GM12878 (cell line): ENCODE data around the gene ZNF267. TPM values are rescaled to one million over a fixed set of nuclear protein-coding genes. Genes with fewer than 3 reads are reported as not detected.

Experiments
- ATAC-seq: fragments of 200-7000 bp; cut with Tn5 transposase; 3 replicates; pipeline ENCODE4 v1.9.1; 2020; ENCODE audit warnings: mild to moderate bottlenecking, moderate library complexity
- Bru-seq: library from RNA; stranded (reverse); fragments of 400-500 nt; gene quantifications from one replicate; lab custom pipeline; 2021; lab: Mats Ljungman, UMichigan
- BruChase-seq, 2 experiments: library from RNA; stranded (reverse); fragments of 400-500 nt; gene quantifications; one replicate each; lab custom pipeline; 2021; lab: Mats Ljungman, UMichigan
- BruUV-seq: library from RNA; stranded (reverse); fragments of 400-500 nt; replicated peaks from 2 replicates; lab custom pipeline; 2021; lab: Mats Ljungman, UMichigan
- CTCF ChIA-PET: fragments of 300-600 bp; sonication (Branson Sonifier 250); formaldehyde crosslinking; extraction: SDS; loops from one replicate; lab custom pipeline; 2021; ENCODE audit warnings: inconsistent platforms; lab: Yijun Ruan, JAX
- POLR2A ChIA-PET: fragments of 350-600 bp; formaldehyde crosslinking; extraction: SDS; loops from one replicate; lab custom pipeline; 2021; ENCODE audit warnings: inconsistent platforms; lab: Charles Lee
- RAD21 ChIA-PET: fragments of 300-600 bp; sonication (Branson Sonifier 250); formaldehyde crosslinking; loops from one replicate; lab custom pipeline; 2023; ENCODE audit warnings: antibody characterized with exemption; ENCODE audit not compliant: unreplicated experiment; lab: Charles Lee
- SMC1A ChIA-PET: fragments of 300-600 bp; sonication (Branson Sonifier 250); formaldehyde crosslinking; loops from one replicate; lab custom pipeline; 2023; ENCODE audit not compliant: unreplicated experiment, uncharacterized antibody; lab: Charles Lee
- DNase-seq: peaks from one replicate; pipeline ENCODE4 v3.0.0-alpha.2; 2011; ENCODE audit warnings: low read depth, low spot score
- FAIRE-seq: peaks from 3 replicates; lab custom pipeline; 2011; peaks lifted over from hg19 to GRCh38; lab: Jason Lieb, UNC
- H2AFZ ChIP-seq: 2 replicates; pipeline ENCODE4 v1.6.0; 2011; ENCODE audit warnings: low read depth, low read length, control low read depth; ENCODE audit not compliant: control insufficient read depth
- H3K27ac ChIP-seq: 2 replicates; pipeline ENCODE4 v1.5.1; 2011; ENCODE audit warnings: control low read depth; ENCODE audit not compliant: control insufficient read depth, insufficient read depth
- H3K27me3 ChIP-seq, 2 experiments: replicated peaks in 1 of 2; 2 replicates each; pipeline versions ENCODE4 v1.6.0 to v1.6.1; 2011; ENCODE audit warnings: low read length in 1 of 2; ENCODE audit not compliant: control insufficient read depth in 2 of 2, insufficient read depth in 2 of 2
- H3K36me3 ChIP-seq, 2 experiments: 2 replicates each; pipeline ENCODE4 v1.5.1; 2011; ENCODE audit warnings: low read length in 1 of 2; ENCODE audit not compliant: control insufficient read depth in 2 of 2, insufficient read depth in 2 of 2
- H3K4me1 ChIP-seq: 2 replicates; pipeline ENCODE4 v1.6.1; 2011; ENCODE audit warnings: mild to moderate bottlenecking, low read length, moderate library complexity, mixed read lengths; ENCODE audit not compliant: control insufficient read depth, insufficient read depth
- H3K4me2 ChIP-seq: 2 replicates; pipeline ENCODE4 v1.6.0; 2011; ENCODE audit warnings: control low read depth; ENCODE audit not compliant: control insufficient read depth, insufficient read depth
- H3K4me3 ChIP-seq: fragments of 200-600 bp; sonication (generic); 2 replicates; pipeline ENCODE4 v1.5.1; 2016
- H3K79me2 ChIP-seq: 2 replicates; pipeline ENCODE4 v1.6.0; 2011; ENCODE audit warnings: low read length; ENCODE audit not compliant: control insufficient read depth, insufficient read depth
- H3K9ac ChIP-seq: 2 replicates; pipeline ENCODE4 v1.8.0; 2011; ENCODE audit warnings: low read length, control low read depth, mixed read lengths; ENCODE audit not compliant: control insufficient read depth, insufficient read depth
- H3K9me3 ChIP-seq: replicated peaks from 3 replicates; pipeline ENCODE4 v1.5.1; 2011; ENCODE audit warnings: mild to moderate bottlenecking, low read length; ENCODE audit not compliant: control insufficient read depth, insufficient read depth
- H4K20me1 ChIP-seq: 2 replicates; pipeline ENCODE4 v1.6.0; 2011; ENCODE audit not compliant: control insufficient read depth, insufficient read depth
- BCLAF1 ChIP-seq: fragments of 450-650 bp; IDR thresholded peaks from 2 replicates; pipeline ENCODE4 v1.6.1; 2017; ENCODE audit warnings: antibody characterized with exemption, mild to moderate bottlenecking, moderate library complexity
- CREB1 ChIP-seq: IDR thresholded peaks from 2 replicates; pipeline ENCODE4 v1.6.1; 2012; ENCODE audit warnings: low read depth, mild to moderate bottlenecking, inconsistent platforms
- FOS ChIP-seq: IDR thresholded peaks from 3 replicates; pipeline ENCODE4 v1.6.1; 2011; ENCODE audit warnings: borderline replicate concordance; ENCODE audit not compliant: insufficient read length; ENCODE audit errors: extremely low read depth
- HDAC2 ChIP-seq: fragments of 200-600 bp; sonication (generic); IDR thresholded peaks from 2 replicates; pipeline ENCODE4 v1.6.1; 2017
- KDM1A ChIP-seq: fragments of 200-600 bp; sonication (generic); IDR thresholded peaks from 2 replicates; pipeline ENCODE4 v1.6.1; 2016; ENCODE audit warnings: borderline replicate concordance
- RCOR1 ChIP-seq: conservative IDR thresholded peaks from 2 replicates; pipeline ENCODE4 v1.6.1; 2012; ENCODE audit warnings: low read depth, low read length, improper control_type of control experiment
- RFX5 ChIP-seq: IDR thresholded peaks from 2 replicates; pipeline ENCODE4 v1.6.1; 2011; ENCODE audit warnings: low read depth, low read length, improper control_type of control experiment
- SRF ChIP-seq, 2 experiments: IDR thresholded peaks; 2 replicates each; pipeline ENCODE4 v1.6.1; 2011; ENCODE audit warnings: low read depth in 2 of 2, low read length in 2 of 2, mild to moderate bottlenecking in 1 of 2, moderate library complexity in 1 of 2
- ZBTB4 ChIP-seq: fragments of 450-650 bp; formaldehyde crosslinking; IDR thresholded peaks from 2 replicates; pipeline ENCODE4 v1.4.0; 2022; ENCODE audit warnings: mild to moderate bottlenecking, moderate library complexity
- ZNF24 ChIP-seq: fragments of 450-650 bp; IDR thresholded peaks from 2 replicates; pipeline ENCODE4 v1.6.1; 2017; ENCODE audit warnings: antibody characterized with exemption, mild to moderate bottlenecking
- ZZZ3 ChIP-seq: IDR thresholded peaks from 2 replicates; pipeline ENCODE4 v1.6.1; 2011; ENCODE audit warnings: low read depth; ENCODE audit not compliant: control insufficient read depth, insufficient read length
- WGBS: methylation state at CpG from one replicate; pipeline ENCODE4 v1.1.6; 2016; ENCODE audit warnings: low lambda C conversion rate; ENCODE audit not compliant: insufficient replicate concordance, insufficient coverage; ENCODE audit errors: missing lambda C conversion rate; 5-methylcytosine and 5-hydroxymethylcytosine counted together
- in situ Hi-C: fragments of 300-500 bp; cut with MboI; formaldehyde crosslinking; loops from 9 replicates; pipeline ENCODE4 v1.14.3; 2018; ENCODE audit warnings: mixed read lengths
- intact Hi-C: fragments of 100-400 bp; cut with micrococcal nuclease; formaldehyde crosslinking; loops from one replicate; pipeline ENCODE4 v1.14.2; 2022; ENCODE audit not compliant: unreplicated experiment
- long read RNA-seq, 2 experiments: library from polyadenylated mRNA; unstranded; transcript quantifications; one replicate each; pipeline ENCODE4 v2.0.0, GENCODE V29; 2019 to 2020
- polyA minus RNA-seq, 3 experiments: library from RNA; depleted of rRNA, polyadenylated mRNA; stranded (reverse); fragments of >200 nt; gene quantifications; 2 replicates each; pipeline ENCODE4 v1.2.3, GENCODE V29; 2011
- polyA plus RNA-seq, 11 experiments: library from polyadenylated mRNA; depleted of rRNA in 4 of 11; unstranded in 6 of 11; stranded (reverse) in 5 of 11; fragments of >200 nt; fragmentation: Nextera tagmentation in 4 of 11; fragmentation: Illumina TruSeq in 1 of 11; extraction: Ambion mirVana in 4 of 11; extraction: Trizol in 1 of 11; gene quantifications; 1 replicate in 1 of 11; 2 replicates in 10 of 11; pipeline versions ENCODE4 v1.2.1 to v1.2.3, GENCODE V29; 2011 to 2016; ENCODE audit warnings: inconsistent platforms in 2 of 11, missing spikeins in 2 of 11, low read depth in 1 of 11
- total RNA-seq, 4 experiments: library from RNA; depleted of rRNA in 3 of 4; stranded (reverse); fragments of >200 nt in 3 of 4; fragmentation: Illumina TruSeq in 1 of 4; extraction: Trizol in 1 of 4; gene quantifications; 2 replicates each; pipeline versions ENCODE4 v1.2.1 to v1.2.3, GENCODE V29; 2013 to 2021

ZNF267 gene
- 161 and 168 TPM in 2 replicates for total RNA-seq (2013; cell fraction: nucleolus; rRNA removed)
- total RNA-seq (2014; rRNA removed) (27.4 and 35.1 TPM in 2 replicates), total RNA-seq (2014; rRNA removed; fragmentation: Illumina TruSeq; extraction: Trizol) (54.6 and 57.3 TPM in 2 replicates), total RNA-seq (2021) (32.5 and 39.3 TPM in 2 replicates), polyA plus RNA-seq (2011; rRNA removed) (50.0 and 87.3 TPM in 2 replicates), polyA plus RNA-seq (2014; fragmentation: Illumina TruSeq; extraction: Trizol) (31.8 and 46.2 TPM in 2 replicates), polyA plus RNA-seq (2014; fragmentation: Nextera tagmentation; extraction: Ambion mirVana) (10 to 100 TPM; 16.3 to 18.9 TPM), polyA plus RNA-seq (2014; rRNA removed) (13.9 and 18.3 TPM in 2 replicates), polyA plus RNA-seq (2016; fragmentation: Nextera tagmentation; extraction: Ambion mirVana) (10 to 100 TPM; 28.6 to 30.7 TPM), polyA minus RNA-seq (2011; rRNA and poly(A)+ RNA removed) (72.0 and 84.8 TPM in 2 replicates), Bru-seq, nascent RNA (percentile 99 among the genes with signal in this experiment), BruChase-seq, experiment 1, labeled RNA remaining after a 6-hour chase (percentile 88 among the genes with signal in this experiment), BruChase-seq, experiment 2, labeled RNA remaining after a 2-hour chase (percentile 94 among the genes with signal in this experiment)
- polyA plus RNA-seq (2011; ENCODE audit: low read depth) = 12.6 TPM
- 13.6 and 20.2 TPM in 2 replicates for polyA plus RNA-seq (2011; cell fraction: cytosol; rRNA removed)
- 45.7 and 52.3 TPM in 2 replicates for polyA plus RNA-seq (2011; cell fraction: nucleus; rRNA removed)
- 18.0 and 19.4 TPM in 2 replicates for polyA plus RNA-seq (2012)
- polyA minus RNA-seq (2011; cell fraction: cytosol; rRNA and poly(A)+ RNA removed) = 34.0 and 41.3 TPM in 2 replicates
- 75.3 and 104 TPM in 2 replicates for polyA minus RNA-seq (2011; cell fraction: nucleus; rRNA and poly(A)+ RNA removed)
- long read RNA-seq, experiment 1, full-length matches to known transcripts = 14 of 19 reads
- long read RNA-seq, experiment 1, partial matches to known transcripts = 1 of 19 reads
- long read RNA-seq, experiment 1, other reads (novel, unspliced or antisense) = 4 of 19 reads
- long read RNA-seq, experiment 2, full-length matches to known transcripts = 182 of 196 reads
- long read RNA-seq, experiment 2, partial matches to known transcripts = 1 of 196 reads
- long read RNA-seq, experiment 2, other reads (novel, unspliced or antisense) = 13 of 196 reads

GRCh38 chr16:31873556-31874365, at the start of gene ZNF267:
Gene ZNF267, plus strand, starts transcription at chr16:31873807. Its CDS starts 160 bp downstream, at chr16:31873967.
- SMC1A ChIA-PET = interaction anchor here (0.7 to 2.0 kb wide), 8 partner anchors 15 to 732 kb away, joined by 3 to 5 read pairs (median 4); partner anchors contain the start of gene RUSF1
- CTCF ChIA-PET = interaction anchor here (0.6 to 9.6 kb wide), 10 partner anchors 15 to 1698 kb away, joined by 3 to 92 read pairs (median 4); no protein-coding TSS in a partner anchor
- Histone ChIP-seq H3K27me3 (no peaks in the 10 kb centered on the region), H3K27ac (peak within 1 kb of the TSS; percentile 99), H3K9ac (peak within 1 kb of the TSS; percentile 97), H3K36me3 (peaks cover 0 to 10% of the 10 kb centered on the region in 2 experiments; a peak in 3 of 4 replicates), H4K20me1 (peaks cover 4% of the 10 kb centered on the region; the same call in 1 of the 2 replicates), H3K4me3 (peak within 1 kb of the TSS; percentile 94), H2AFZ (peak within 1 kb of the TSS; percentile 34), H3K9me3 (peaks cover 2% of the 10 kb centered on the region; the same call in 2 of the 3 replicates), H3K4me1 (peaks cover 35% of the 10 kb centered on the region), H3K4me2 (peak within 1 kb of the TSS; percentile 47), H3K79me2 (peaks cover 54% of the 10 kb centered on the region)
- in situ Hi-C loops (loop anchor here (5.0 to 10.0 kb wide), 8 partner anchors 61 to 919 kb away; partner anchors contain the start of genes ITGAX, KAT8, PYCARD and SETD1A), intact Hi-C loops (loop anchor here (5.0 to 10.0 kb wide), 5 partner anchors 171 to 919 kb away; partner anchors contain the start of genes FUS, ITGAX, KAT8 and SETD1A)
- DNase-seq = peak; percentile 50
- RAD21 ChIA-PET = interaction anchor here (0.8 to 1.6 kb wide), 6 partner anchors 9 to 889 kb away, joined by 3 to 7 read pairs (median 4); a partner anchor contains a TSS
- no TSS peak for BruUV-seq
- POLR2A ChIA-PET = interaction anchor here (0.6 to 3.0 kb wide), 11 partner anchors 9 to 1947 kb away, joined by 3 to 20 read pairs (median 5); partner anchors contain the start of genes ARMC5 and RUSF1
- WGBS = under 1% methylated on average over 46 of the region's 57 CpGs
- ATAC-seq = peak; percentile 73
- FAIRE-seq = no peak
- TF ChIP-seq BCLAF1 (no peak), RFX5 (peak; percentile 72), ZBTB4 (CRISPR knock-in tag) (no peak; the same call in 1 of the 2 replicates), ZNF24 (no peak), HDAC2 (no peak), KDM1A (no peak), CREB1 (peak; percentile 50; the same call in 1 of the 2 replicates), ZZZ3 (no peak), FOS (peak; percentile 56), RCOR1 (no peak; the same call in 1 of the 2 replicates), SRF (IDR thresholded peaks at IDR 0.05; ENCODE audit: low read depth in 2 of 2, low read length in 2 of 2) (no peak)
